Activated T-helper 9 cell treated with anti-CD3 and anti-CD28 coated beads, Interleukin-2, amount 50 U/mL, for 16 hours (primary cell): ENCODE results near the gene CHPF.

ENCODE experiments used
- DNase-seq: peaks from one replicate; pipeline ENCODE4 v3.0.0-alpha.2; 2020; ENCODE audit warnings: low read depth

The CHPF gene

DNA sequence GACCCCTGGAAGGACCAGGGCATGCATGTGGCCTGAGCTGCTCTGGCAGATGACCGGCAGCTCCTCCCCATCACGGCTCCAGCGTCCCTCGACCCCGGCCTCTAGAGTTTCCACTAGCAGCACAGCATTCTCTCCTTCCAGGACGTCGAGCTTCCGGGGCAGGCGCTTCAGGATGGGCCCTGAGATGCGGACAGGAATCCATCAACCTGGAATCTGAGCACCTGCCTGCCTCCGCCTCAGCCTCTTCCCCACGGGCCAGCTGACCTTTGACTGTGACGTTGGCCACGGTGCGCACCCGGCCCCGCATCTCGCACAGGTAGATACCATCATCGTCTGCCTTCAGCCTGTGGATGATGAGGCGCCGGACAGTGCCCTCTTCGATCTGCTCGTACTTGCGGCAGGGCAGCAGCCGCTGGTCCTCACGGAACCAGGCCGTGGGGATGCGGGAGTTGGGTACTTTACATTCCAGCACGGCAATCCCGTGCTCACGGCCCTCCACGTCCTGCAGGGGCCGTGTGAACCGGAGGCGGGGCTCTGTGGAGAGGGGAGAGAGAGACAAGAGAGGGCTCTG, 24.3 kb upstream of the CHPF start:
- DNase-seq: no peak

DNA sequence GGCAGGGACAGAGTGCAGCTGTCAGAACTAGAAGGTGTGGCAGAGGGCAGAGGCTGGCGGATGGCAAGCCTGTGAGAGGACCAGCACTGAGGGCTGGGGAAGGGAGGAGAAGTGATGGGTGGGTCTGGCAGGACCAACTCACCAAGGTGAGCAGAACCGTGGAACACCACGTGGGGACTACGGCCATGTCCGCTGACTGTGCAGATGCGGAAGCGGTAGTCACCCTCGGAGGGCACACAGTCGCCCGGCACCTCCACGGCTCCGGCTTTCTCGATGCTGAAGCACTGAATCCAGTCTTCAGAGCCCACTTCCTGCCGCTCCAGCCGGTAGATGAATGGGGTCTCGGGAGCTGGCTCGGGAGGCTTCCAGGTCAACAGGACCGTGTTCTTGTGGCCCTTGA, 23.5 kb upstream of the CHPF start:
- DNase-seq: no peak

DNA sequence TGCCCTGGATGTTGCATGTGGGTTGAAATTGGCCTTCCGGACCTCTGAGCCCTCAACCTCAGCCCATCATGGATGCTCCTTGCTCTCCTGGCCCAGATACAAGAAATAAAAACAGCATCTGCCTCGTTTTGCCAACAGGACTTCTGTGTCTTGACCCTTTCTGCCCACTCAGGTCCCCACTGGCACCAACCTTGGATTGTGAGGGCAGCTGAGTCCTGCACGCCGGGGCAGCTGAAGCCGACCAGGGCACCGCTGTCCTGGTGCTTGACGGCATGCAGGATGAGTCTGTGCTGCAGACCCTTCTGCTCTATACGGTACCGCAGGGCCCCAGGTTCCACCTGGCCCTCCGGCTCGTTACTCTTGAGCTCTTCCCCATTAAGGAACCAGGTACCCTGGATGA, 23.0 kb upstream of the CHPF start:
- DNase-seq: no peak

GRCh38 chr2:219565130-219566080, 21.8 kb upstream of the CHPF start:
- DNase-seq: no peak

DNA sequence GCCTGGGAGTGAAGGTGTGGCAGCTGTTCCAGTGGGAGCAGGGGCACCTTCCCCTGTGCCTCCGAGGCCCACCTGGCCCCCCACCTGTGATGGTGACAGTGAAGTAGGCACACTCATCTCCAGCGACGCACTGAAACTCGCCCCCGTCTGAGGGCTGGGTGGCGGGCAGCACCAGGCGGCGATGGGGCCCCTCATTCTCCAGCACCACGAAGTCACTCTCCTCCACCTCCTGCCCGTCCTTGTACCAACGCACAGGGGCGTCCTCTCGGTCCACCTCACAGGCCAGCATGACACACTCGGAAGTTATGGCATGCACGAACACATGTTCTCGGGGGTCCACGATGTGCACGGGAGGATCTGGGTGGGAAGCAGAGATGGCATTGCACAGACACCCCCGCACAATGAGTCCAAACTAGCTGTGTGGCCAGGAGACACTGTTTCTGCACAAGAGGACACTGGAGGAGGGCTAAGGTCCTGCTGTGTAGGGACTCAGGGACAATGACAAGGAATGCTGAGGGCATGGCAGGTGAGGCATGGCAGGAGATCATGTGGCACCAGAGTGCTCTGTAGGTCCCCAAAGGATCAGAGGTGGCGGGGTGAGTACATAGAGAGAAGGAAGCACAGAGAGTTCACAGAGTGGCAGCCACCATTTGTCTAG, 19.8 kb upstream of the CHPF start:
- DNase-seq: no peak

GRCh38 chr2:219562049-219563020, 18.7 kb upstream of the CHPF start:
- no peak for DNase-seq

DNA sequence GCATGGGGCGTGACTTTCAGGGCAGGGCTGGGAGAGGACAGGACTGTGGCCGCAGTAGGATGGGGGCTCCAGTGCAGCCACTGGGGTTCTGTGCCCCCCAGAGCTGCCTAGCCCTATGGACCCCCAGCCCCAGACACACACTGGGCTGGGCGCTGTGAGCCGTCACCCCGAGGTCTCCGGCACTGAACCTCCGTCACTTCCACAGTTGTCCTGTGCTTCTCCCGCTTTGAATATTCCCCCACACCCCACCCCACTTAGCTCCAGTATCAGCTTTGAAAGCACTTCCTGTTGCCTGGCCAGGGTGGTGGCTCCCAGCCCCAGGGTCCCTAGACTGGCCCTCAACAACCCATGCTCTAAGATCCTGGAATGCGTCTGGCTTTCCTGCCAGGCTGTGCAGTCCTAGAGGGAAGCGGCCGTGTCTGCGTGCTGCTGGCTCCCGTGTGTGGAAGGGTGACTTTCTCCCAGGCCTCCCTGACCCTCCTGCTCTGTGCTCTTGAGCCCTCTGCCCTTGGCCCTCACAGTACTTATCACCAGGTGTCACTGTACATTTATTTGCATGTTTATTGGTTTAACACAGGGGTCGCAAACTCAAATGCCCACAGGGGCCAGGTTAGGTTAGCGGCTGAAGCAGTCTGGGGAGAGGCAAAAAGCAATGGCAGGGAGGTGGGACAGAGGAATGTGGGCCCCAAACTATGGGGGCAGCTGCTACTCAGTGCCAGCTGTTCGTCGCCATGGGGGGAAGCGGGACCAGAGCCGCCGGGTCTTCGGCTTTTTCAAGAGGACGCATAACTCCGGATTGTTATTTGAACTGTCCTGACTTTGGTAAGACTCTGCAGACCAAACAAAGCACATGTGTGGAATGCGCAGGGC, 17.8 kb upstream of the CHPF start:
- DNase-seq: no peak

- DNase-seq: no peak
Observed at GRCh38 chr2:219560893-219561178, 17.2 kb upstream of the CHPF start.

DNA sequence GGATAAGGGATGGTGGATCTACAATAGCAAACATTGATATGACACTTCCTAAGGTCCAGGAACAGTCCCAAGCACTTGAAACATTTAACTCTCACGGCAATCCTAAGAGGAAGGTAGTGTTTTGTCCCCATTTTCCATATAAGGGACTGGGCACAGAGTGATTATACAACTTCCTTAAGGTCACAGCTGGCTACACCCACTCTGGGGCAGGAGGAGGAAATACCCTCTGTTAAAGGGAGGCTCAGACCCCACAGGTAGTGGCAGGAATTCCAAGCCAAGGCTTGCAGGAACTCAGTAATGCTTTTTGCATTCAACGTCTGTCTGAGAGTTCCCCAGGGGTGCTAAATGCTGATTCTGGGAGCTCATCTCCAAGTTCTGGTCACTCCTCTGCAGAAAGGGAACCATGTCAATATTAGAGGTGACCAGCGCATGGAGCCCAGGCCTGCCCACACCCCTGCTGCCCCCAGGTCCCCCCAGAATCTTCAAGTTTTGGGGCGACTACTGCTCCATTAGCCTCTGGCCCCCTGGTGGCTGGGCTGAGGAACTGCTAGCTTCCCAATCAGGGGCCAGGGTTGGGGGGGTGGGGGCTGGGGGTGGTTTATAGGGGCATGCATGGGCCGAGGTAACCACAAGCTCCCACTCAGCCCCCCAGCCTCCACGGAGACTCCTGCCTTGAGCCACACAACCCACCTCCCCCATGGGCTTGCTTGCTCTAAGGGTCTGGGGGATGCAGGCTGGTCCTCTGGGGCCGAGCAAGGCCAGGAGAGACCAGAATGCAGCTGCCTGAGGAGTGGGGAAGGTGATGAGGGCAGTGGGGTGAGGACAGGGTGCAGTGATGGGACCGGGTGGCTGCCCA, 16.7 kb upstream of the CHPF start:
- no peak for DNase-seq

DNA sequence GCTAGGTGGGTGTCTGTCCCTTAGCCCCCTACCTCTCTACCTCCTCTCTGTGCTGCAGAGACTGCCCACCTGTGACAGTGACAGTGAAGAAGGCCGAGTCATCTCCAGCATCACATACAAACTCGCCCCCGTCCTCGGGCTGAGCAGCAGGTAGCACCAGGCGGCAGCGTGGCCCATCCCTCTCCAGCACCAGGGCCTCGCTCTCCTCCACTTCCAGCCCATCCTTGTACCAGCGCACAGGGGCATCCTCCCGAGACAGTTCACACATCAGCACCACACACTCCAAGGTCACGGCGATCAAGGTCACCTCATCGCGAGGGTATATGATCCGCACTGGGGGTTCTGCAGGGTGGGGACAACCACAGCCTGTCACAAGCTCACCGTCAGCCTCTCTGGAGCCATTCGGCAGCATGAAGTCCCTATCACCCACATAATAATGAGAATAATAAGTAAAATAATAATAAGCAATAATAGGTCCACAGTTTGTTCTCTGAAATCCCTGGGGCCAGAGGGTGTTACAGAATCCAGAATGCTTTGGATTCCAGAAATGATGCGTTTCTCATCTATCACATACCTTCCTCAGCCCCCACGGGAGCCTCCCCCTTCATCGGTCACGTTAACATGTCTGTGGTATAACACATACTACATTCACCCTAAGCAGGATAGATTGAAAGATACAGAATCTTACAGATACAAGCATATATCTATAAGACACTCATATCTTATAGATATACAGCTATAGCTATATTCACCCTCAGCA, 15.7 kb upstream of the CHPF start:
- no peak for DNase-seq

GRCh38 chr2:219557791-219558785, 14.5 kb upstream of the CHPF start:
- no peak for DNase-seq

DNA sequence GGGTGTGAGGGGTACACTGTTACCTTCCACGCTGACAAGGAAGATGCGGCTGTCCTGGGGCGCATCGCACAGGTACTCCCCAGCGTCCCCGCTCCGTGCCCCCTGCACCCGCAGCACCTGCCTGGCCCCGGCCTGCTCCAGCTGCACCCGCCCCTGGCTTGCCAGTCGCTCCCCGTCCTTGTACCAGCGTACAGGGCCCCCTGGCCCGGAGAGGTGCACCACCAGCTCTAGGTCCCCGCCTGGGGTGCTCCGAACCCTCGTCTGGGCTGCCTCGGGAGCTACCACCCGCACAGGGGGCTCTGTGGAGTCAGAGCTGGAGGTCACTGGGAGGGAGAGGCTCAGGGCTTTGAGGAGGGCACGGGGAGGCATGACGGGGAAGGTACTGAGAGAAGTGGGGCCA, 13.7 kb upstream of the CHPF start:
- DNase-seq: no peak

- DNase-seq: no peak
Observed at GRCh38 chr2:219556413-219556812, 12.8 kb upstream of the CHPF start.

GRCh38 chr2:219555956-219556355, 12.3 kb upstream of the CHPF start:
- DNase-seq: no peak

GRCh38 chr2:219554350-219554749, 10.7 kb upstream of the CHPF start:
- DNase-seq: no peak

- no peak for DNase-seq
Observed at GRCh38 chr2:219553463-219553963, 9.9 kb upstream of the CHPF start.

- DNase-seq: no peak
Observed at GRCh38 chr2:219553168-219553417, 9.5 kb upstream of the CHPF start.
